Mammary epithelial cell (primary cell): ENCODE measurements around the gene TUBA8.

Source experiments
- CTCF ChIP-seq, 2 donors: IDR thresholded peaks in 1 of 2; conservative IDR thresholded peaks in 1 of 2; 2 replicates each; pipeline ENCODE4 v1.5.1; 2011 to 2012; ENCODE audit warnings: inconsistent platforms in 2 of 2, low read length in 2 of 2, mild to moderate bottlenecking in 2 of 2, control low read depth in 1 of 2, low read depth in 1 of 2; ENCODE audit not compliant: insufficient read depth in 1 of 2; ENCODE audit errors: extremely low read depth in 1 of 2
- EZH2 ChIP-seq: IDR thresholded peaks from 2 replicates; pipeline ENCODE4 v1.6.1; 2012; ENCODE audit warnings: low read length, inconsistent platforms, borderline replicate concordance

- TF ChIP-seq CTCF (conservative IDR thresholded peaks at IDR 0.05 in 1 of 2, IDR thresholded peaks at IDR 0.05 in 1 of 2; ENCODE audit: extremely low read depth in 1 of 2, insufficient read depth in 1 of 2, low read depth in 1 of 2, low read length in 2 of 2) = no peak
- TF ChIP-seq EZH2 = no peak
Measured at GRCh38 chr22:18066181-18066859, 44.3 kb upstream of the TUBA8 start.
